Fibroblast of upper back skin (primary cell): ENCODE data around the gene SHMT2.

Experiments used
- DNase-seq: peaks from one replicate; pipeline ENCODE4 v3.0.0-alpha.2; 2013

Gene SHMT2

GRCh38 chr12:57229634-57230380 is at the start of gene SHMT2:
TSS of gene SHMT2 (plus strand) at chr12:57229711. CDS start at chr12:57229779, 68 bp downstream.
- DNase-seq, result peak; percentile 97

DNA sequence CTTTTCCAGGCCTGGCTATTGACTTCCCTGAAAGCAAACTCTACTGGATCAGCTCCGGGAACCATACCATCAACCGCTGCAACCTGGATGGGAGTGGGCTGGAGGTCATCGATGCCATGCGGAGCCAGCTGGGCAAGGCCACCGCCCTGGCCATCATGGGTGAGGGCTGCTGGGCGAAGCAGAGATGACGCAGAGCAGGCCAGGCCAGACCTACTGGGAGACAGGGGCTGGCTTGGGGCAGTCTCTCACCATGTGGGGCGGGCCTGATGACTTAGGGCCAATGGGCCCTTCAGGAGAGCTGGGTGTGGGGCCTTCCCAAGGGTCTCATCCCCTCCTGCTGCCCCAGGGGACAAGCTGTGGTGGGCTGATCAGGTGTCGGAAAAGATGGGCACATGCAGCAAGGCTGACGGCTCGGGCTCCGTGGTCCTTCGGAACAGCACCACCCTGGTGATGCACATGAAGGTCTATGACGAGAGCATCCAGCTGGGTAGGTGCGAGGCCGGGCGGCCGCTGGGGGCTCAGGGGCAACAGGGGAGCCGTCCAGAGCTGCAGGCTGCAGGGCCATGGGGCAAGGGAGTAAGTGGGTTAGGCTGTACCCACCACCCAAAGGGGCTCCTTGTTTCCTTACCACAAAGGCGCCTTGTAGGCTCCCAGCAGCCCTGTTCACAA is 49.1 kb upstream of the SHMT2 start:
- no peak for DNase-seq

DNA sequence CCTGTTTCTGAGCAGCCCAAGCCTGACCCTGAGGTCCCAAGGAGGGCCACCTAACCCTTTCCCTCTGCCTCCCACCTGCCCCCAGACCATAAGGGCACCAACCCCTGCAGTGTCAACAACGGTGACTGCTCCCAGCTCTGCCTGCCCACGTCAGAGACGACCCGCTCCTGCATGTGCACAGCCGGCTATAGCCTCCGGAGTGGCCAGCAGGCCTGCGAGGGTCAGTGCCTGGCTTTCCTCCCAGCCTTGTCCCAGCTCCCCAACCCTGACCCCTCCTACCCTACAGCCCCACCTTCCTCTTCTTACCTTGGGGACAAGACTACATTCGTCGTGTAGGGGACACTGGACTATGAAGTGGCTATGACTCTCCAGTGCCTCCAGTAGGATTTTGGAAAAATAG is 48.4 kb upstream of the SHMT2 start:
- DNase-seq, result no peak

DNA sequence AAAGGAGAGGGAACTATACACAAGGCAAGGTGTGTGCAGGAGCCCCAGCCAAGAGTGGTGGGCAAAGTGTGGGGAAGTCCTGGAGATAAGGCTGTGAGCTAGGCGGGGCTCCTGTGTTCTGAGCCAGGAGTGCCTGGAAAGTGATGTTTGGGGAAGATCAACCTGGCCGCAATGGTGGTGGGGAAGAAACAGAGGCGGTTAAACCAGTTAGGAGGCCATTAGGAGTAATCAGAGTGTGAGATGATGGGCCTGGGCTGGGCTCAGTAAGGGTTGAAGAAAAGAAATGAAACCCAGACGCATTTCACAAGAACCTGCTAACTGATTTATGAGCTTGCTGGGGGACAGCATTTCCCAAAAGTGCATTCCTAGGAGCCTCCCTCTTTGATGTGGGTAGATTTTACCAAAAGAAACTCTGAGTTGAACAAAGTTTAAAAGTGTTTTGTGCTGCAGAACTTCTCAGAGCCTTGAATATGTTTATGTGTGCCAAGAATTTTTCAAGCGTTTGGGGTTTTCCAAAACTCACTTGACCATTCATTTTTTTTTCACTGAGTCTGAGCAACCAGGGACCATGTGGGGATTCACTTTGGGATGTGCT is 47.9 kb upstream of the SHMT2 start:
- peak; percentile 71 for DNase-seq

DNA sequence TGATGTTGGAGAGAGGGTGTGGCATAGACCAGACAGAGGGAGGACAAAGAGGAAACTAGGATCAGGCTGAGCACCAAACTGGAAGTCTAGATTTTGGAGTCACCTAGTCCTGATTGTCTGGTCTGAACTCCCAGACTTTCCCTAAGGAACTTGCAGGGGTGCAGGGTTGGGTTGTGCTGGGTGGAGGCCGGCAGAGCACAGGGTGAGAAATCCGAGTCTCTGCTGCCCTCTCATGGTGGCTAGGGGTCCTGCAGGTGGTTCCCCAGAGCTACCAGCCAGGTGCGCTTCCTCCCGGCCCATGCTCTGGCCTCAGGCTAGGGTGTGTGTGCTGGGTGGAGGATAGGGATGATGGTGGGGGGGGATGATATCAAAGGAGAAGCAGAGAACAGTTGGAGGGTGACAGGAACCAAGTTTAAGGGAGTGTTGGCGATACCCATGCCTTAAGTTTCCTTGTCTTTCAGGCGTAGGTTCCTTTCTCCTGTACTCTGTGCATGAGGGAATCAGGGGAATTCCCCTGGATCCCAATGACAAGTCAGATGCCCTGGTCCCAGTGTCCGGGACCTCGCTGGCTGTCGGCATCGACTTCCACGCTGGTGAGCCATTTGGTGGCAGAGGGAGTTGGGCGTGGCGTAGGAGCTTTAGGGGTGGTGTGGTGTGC is 46.5 kb upstream of the SHMT2 start:
- DNase-seq, result peak; percentile 64

DNA sequence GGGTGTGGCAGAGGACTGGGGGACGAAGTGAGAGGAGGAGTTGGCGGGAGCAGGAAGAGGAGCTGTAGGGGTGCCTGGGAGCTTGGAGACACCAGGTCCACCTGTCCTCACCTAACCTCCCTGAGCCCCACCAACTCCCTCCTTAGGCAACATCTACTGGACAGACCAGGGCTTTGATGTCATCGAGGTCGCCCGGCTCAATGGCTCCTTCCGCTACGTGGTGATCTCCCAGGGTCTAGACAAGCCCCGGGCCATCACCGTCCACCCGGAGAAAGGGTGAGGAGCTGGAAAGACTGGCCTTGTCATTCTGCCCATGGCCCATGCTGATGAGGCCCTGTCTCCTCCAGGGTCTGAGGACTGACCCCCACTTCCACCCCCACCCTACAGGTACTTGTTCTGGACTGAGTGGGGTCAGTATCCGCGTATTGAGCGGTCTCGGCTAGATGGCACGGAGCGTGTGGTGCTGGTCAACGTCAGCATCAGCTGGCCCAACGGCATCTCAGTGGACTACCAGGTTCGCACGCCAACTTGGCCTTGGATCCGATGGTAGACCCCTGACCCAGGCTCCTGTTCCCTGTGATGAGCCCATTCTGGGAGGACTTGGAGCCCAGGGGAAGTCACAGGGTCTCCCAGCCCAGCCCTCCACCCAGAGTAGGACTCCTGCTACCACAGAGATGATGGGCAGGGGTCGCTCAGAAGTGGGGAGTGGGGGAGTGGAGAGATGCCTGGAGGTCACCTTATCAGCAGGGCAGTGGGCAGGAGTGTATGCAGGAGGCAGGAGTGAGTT is 45.4 kb upstream of the SHMT2 start:
- DNase-seq, result no peak

- DNase-seq, result no peak
These were observed 44.1 kb upstream of the SHMT2 start for GRCh38 chr12:57185403-57185802.

DNA sequence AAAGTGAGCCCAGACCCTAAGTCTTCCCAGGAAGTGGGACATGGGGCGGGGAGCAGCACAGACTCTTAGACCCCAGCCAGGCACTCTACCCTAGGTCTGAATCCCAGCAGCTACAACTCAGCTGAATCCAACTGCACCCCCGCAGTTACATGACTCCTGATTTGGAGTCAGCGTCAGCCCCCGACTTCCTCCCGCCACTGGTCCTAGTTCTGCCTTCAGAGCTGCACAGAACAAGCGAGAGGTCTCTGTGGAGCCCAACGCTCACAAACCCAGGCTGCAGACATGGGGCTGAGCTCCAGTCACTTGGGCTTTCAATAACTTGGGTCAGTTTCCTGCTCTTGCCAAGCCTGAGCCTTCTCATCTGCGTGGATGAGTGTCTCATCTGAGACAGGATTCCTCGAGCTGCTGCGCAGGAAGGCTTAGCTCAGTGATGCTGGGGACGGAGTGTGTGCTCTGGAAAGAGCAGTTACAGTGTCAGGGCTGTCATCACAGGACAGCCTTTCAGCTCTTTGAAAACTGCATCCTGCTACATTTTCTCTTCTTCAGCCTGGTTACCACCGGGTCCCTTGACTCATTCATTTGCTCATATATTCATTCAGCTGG is 43.5 kb upstream of the SHMT2 start:
- no peak for DNase-seq

DNA sequence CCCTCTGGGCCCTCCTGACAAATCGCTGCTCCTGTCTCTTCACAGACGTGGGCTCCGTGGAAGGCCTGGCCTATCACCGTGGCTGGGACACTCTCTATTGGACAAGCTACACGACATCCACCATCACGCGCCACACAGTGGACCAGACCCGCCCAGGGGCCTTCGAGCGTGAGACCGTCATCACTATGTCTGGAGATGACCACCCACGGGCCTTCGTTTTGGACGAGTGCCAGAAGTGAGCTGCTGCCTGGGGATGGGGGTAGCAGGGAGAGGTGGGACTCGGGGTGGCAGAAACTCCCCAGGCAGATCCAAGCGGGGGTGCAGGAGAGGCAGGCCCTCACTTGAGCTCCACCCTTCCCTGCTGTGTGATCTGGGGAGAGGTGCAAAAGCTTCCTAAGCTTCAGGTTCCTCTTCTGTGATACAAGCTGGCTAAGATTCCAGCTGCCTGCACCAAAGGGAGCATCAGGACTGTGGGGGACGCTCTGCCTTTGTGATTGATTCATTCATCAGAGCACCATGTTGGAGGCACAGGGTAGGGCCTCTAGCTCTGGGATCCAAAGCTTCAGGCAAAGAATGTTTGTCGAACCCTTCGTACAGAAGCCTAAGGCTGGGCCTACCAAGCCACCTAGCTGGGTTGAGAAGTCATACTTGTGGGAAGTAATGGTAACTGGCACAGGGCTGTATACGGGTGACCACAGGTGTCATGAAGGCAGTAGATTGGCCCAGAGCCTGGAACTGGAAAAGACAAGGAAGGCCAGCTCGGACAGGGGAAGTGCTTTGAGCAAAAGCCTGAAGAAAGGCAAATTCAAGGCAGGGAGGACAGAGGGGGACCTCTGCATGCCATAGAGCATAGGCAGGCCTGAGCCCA is 42.1 kb upstream of the SHMT2 start:
- no peak for DNase-seq

GRCh38 chr12:57188090-57188425 is 41.5 kb upstream of the SHMT2 start:
- DNase-seq, result no peak

DNA sequence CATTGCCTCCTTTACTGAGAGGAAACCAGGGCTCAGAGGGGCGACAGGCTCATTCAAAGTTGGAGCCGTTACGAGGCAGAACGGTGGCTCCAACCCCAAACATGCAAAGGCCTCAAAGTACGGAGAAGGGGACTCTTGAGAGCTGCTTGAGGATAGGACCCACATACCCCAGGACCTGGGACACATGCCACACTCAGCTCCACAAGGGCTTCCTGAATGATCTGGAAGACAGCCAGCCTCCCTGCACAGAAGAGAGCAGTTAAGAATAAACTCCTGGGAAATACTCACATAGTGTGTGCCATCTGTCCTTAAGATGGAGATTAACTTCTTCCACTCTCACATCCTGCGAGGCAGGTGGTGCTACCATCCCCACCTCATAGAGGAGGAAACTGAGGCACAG is 39.5 kb upstream of the SHMT2 start:
- DNase-seq, result peak; percentile 34

DNA sequence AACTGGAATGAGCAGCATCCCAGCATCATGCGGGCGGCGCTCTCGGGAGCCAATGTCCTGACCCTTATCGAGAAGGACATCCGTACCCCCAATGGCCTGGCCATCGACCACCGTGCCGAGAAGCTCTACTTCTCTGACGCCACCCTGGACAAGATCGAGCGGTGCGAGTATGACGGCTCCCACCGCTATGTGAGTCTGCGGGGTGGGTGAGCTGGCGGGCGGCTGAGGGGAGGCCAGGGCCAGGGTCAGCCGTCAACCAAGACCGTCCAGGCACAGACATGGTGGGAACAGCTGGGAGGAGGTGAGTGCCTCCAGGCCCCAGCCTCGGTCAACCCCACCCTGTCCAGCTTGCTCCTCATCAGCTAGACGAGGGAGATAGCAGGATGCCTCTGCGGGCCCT is 38.7 kb upstream of the SHMT2 start:
- no peak for DNase-seq

- no peak for DNase-seq
These were observed 38.1 kb upstream of the SHMT2 start for GRCh38 chr12:57191410-57191809.

- DNase-seq, result no peak
These were observed 36.6 kb upstream of the SHMT2 start for GRCh38 chr12:57192920-57193319.

GRCh38 chr12:57193706-57194245 is 35.7 kb upstream of the SHMT2 start:
- no peak for DNase-seq

- DNase-seq, result no peak
These were observed 35.3 kb upstream of the SHMT2 start for GRCh38 chr12:57194253-57194652.

GRCh38 chr12:57195186-57195585 is 34.3 kb upstream of the SHMT2 start:
- DNase-seq, result no peak

GRCh38 chr12:57195611-57196371 is 33.7 kb upstream of the SHMT2 start:
- DNase-seq, result no peak

GRCh38 chr12:57196439-57196838 is 33.1 kb upstream of the SHMT2 start:
- no peak for DNase-seq

DNA sequence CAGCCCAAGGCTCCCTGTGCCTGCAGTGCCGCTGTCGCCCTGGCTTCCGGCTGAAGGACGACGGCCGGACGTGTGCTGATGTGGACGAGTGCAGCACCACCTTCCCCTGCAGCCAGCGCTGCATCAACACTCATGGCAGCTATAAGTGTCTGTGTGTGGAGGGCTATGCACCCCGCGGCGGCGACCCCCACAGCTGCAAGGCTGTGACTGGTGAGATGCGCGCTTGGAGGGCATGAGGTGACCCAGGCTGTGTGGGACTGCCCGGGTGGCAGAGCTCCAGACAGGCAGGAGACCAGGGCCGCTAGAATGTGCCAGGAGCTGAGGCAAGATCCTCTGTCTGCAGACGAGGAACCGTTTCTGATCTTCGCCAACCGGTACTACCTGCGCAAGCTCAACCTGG is 32.6 kb upstream of the SHMT2 start:
- DNase-seq, result no peak
